OCI-LY1 (cell line): Measurements from ENCODE around the gene IGFBP2.

ENCODE experiments used
- H2AFZ ChIP-seq: fragments of 200-600 bp; sonication (generic), shearing (Covaris generic); 2 replicates; pipeline ENCODE4 v1.6.0; 2014; ENCODE audit warnings: antibody characterized with exemption, mild to moderate bottlenecking, low read length
- H3F3A ChIP-seq: fragments of 200-600 bp; sonication (generic), shearing (Covaris generic); 2 replicates; pipeline ENCODE4 v1.6.0; 2014; ENCODE audit warnings: mild to moderate bottlenecking, antibody characterized with exemption, low read length, moderate library complexity; ENCODE audit not compliant: insufficient read depth
- H3K27ac ChIP-seq: fragments of 200-600 bp; sonication (generic); 2 replicates; pipeline ENCODE4 v1.5.1; 2014; ENCODE audit warnings: low read length, mixed run types, mild to moderate bottlenecking, low read depth; ENCODE audit not compliant: poor library complexity, severe bottlenecking
- H3K27me3 ChIP-seq: fragments of 200-600 bp; sonication (generic); 2 replicates; pipeline ENCODE4 v1.6.0; 2014; ENCODE audit warnings: antibody characterized with exemption, mild to moderate bottlenecking, low read length, moderate library complexity; ENCODE audit not compliant: insufficient read depth
- H3K36me3 ChIP-seq: fragments of 200-600 bp; sonication (generic); 2 replicates; pipeline ENCODE4 v1.6.1; 2014; ENCODE audit warnings: mild to moderate bottlenecking, antibody characterized with exemption, low read length, moderate library complexity, mixed read lengths; ENCODE audit not compliant: insufficient read depth
- H3K4me1 ChIP-seq: fragments of 200-600 bp; sonication (generic); 2 replicates; pipeline ENCODE4 v1.5.1; 2014; ENCODE audit warnings: mild to moderate bottlenecking, low read length, moderate library complexity; ENCODE audit not compliant: insufficient read depth, severe bottlenecking
- H3K4me2 ChIP-seq: fragments of 200-600 bp; sonication (generic), shearing (Covaris generic); 2 replicates; pipeline ENCODE4 v1.6.1; 2014; ENCODE audit warnings: low read length
- H3K4me3 ChIP-seq: fragments of 200-600 bp; sonication (generic); 2 replicates; pipeline ENCODE4 v1.5.1; 2014; ENCODE audit warnings: low read length, low read depth, mild to moderate bottlenecking, mixed read lengths; ENCODE audit not compliant: poor library complexity, severe bottlenecking
- H3K79me2 ChIP-seq: fragments of 200-600 bp; shearing (Covaris generic); 2 replicates; pipeline ENCODE4 v1.6.1; 2016; ENCODE audit warnings: mixed run types, low read length, mixed read lengths; ENCODE audit not compliant: insufficient read depth
- H3K9ac ChIP-seq: fragments of 200-600 bp; sonication (generic), shearing (Covaris generic); 2 replicates; pipeline ENCODE4 v1.6.1; 2014; ENCODE audit warnings: mild to moderate bottlenecking, low read length, mixed read lengths
- H3K9me2 ChIP-seq: fragments of 200-600 bp; sonication (generic), shearing (Covaris generic); 2 replicates; pipeline ENCODE4 v1.6.1; 2014; ENCODE audit warnings: low read depth, mild to moderate bottlenecking, low read length, mixed read lengths
- H3K9me3 ChIP-seq: fragments of 200-600 bp; shearing (Covaris generic); 2 replicates; pipeline ENCODE4 v1.6.1; 2014; ENCODE audit warnings: low read length, mixed read lengths
- H4K20me1 ChIP-seq: fragments of 200-600 bp; sonication (generic), shearing (Covaris generic); 2 replicates; pipeline ENCODE4 v1.6.0; 2016; ENCODE audit warnings: mild to moderate bottlenecking, low read length; ENCODE audit not compliant: insufficient read depth
- EZH2 ChIP-seq: fragments of 200-600 bp; sonication (generic), shearing (Covaris generic); IDR thresholded peaks from 2 replicates; pipeline ENCODE4 v1.8.0; 2017; ENCODE audit warnings: borderline replicate concordance, mixed run types, mild to moderate bottlenecking, antibody characterized with exemption, low read length, moderate library complexity, mixed read lengths
- TF ChIP-seq, protein P1 (sequence below): fragments of 200-600 bp; sonication (generic), shearing (Covaris generic); IDR thresholded peaks from 2 replicates; pipeline ENCODE4 v1.5.1; 2017; ENCODE audit warnings: mild to moderate bottlenecking, antibody characterized with exemption, low read length, moderate library complexity, mixed read lengths

Gene IGFBP2

DNA sequence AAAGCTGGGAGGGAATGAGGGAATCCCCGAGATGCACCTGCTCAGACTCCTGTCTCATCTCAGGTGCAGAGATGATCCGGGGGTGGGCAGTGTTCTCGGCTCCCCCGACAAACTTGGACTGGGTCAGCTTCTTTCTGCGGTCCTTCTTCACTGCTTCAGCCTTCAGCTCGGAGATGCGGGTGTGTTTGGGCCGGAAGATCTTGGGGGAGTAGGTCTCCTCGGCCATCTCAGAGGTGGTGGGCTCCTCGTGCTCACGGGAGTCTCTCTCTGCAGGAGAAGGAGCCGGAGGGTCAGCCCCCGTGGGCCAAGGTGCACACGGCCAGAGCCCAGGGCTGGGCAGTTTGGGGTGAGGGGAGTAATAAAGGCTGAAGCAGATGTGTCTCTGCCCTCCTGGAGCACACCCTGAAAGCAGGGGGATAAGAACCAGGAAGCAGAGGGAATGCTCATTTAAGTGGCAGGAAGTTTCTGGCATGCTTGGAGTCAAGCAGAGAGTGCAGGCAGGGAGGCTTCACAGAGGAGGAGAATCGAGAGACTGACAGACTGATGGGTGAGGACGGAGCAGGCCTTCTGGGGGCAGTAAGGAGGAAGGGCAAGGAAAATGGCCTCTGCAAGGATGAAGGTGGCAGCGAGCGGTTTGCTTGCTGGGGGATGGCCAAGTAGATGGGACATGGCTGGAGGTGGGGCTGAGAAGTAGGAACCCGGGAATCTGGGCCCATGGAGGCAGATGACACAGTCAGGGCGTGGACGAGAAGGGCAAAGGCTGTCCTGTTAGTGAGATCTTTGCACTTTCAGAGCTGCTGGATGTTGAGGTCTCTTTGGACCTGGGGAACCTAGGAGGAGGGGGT is 45.8 kb downstream of the IGFBP2 start:
- TF ChIP-seq, protein P1, sequence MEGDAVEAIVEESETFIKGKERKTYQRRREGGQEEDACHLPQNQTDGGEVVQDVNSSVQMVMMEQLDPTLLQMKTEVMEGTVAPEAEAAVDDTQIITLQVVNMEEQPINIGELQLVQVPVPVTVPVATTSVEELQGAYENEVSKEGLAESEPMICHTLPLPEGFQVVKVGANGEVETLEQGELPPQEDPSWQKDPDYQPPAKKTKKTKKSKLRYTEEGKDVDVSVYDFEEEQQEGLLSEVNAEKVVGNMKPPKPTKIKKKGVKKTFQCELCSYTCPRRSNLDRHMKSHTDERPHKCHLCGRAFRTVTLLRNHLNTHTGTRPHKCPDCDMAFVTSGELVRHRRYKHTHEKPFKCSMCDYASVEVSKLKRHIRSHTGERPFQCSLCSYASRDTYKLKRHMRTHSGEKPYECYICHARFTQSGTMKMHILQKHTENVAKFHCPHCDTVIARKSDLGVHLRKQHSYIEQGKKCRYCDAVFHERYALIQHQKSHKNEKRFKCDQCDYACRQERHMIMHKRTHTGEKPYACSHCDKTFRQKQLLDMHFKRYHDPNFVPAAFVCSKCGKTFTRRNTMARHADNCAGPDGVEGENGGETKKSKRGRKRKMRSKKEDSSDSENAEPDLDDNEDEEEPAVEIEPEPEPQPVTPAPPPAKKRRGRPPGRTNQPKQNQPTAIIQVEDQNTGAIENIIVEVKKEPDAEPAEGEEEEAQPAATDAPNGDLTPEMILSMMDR: no peak
- Histone ChIP-seq H3K4me3 (no peak overlapping the region), H3K27me3 (no peaks in the 10 kb centered on the region), H3K36me3 (no peaks in the 10 kb centered on the region), H3K4me2 (no peak overlapping the region), H3K79me2 (no peaks in the 10 kb centered on the region), H3K9ac (no peak overlapping the region), H3K27ac (no peak overlapping the region), H3K9me3 (no peaks in the 10 kb centered on the region), H4K20me1 (no peaks in the 10 kb centered on the region), H3F3A (no peaks in the 10 kb centered on the region), H2AFZ (no peak overlapping the region), H3K4me1 (no peaks in the 10 kb centered on the region), H3K9me2 (no peaks in the 10 kb centered on the region)

- H3K27ac ChIP-seq: no peak overlapping the region
- H2AFZ ChIP-seq: no peak overlapping the region
- H3K36me3 ChIP-seq: no peaks in the 10 kb centered on the region
- no peaks in the 10 kb centered on the region for H3K79me2 ChIP-seq
- H4K20me1 ChIP-seq: no peaks in the 10 kb centered on the region
- no peaks in the 10 kb centered on the region for H3K27me3 ChIP-seq
- no peak overlapping the region for H3K4me3 ChIP-seq
- H3K9me2 ChIP-seq: no peaks in the 10 kb centered on the region
- H3K4me1 ChIP-seq: no peaks in the 10 kb centered on the region
- H3K4me2 ChIP-seq: no peak overlapping the region
- no peak overlapping the region for H3K9ac ChIP-seq
- no peaks in the 10 kb centered on the region for H3K9me3 ChIP-seq
- TF ChIP-seq, protein P1: no peak
- no peak for TF ChIP-seq EZH2
- no peaks in the 10 kb centered on the region for H3F3A ChIP-seq
Observed at GRCh38 chr2:216679658-216680024, 46.4 kb downstream of the IGFBP2 start.

GRCh38 chr2:216680951-216681629 is 47.9 kb downstream of the IGFBP2 start:
- H3K36me3 ChIP-seq: no peaks in the 10 kb centered on the region
- no peaks in the 10 kb centered on the region for H3K9me3 ChIP-seq
- H3K4me2 ChIP-seq: no peak overlapping the region
- no peaks in the 10 kb centered on the region for H4K20me1 ChIP-seq
- no peak overlapping the region for H3K9ac ChIP-seq
- no peak overlapping the region for H3K4me3 ChIP-seq
- TF ChIP-seq, protein P1: no peak
- no peak for TF ChIP-seq EZH2
- H3K27me3 ChIP-seq: no peaks in the 10 kb centered on the region
- no peaks in the 10 kb centered on the region for H3K79me2 ChIP-seq
- no peaks in the 10 kb centered on the region for H3F3A ChIP-seq
- no peaks in the 10 kb centered on the region for H3K4me1 ChIP-seq
- no peak overlapping the region for H2AFZ ChIP-seq
- H3K27ac ChIP-seq: no peak overlapping the region
- H3K9me2 ChIP-seq: no peaks in the 10 kb centered on the region
